Measurements from ENCODE around the gene TRAPPC3L. TPM values are rescaled to one million over a fixed set of nuclear protein-coding genes. Genes with fewer than 3 reads are reported as not detected.

The TRAPPC3L gene
- total and polyA plus RNA-seq, 12 donors: 0.10 to 0.57 (median 0.27) TPM; not detected in 4

DNA sequence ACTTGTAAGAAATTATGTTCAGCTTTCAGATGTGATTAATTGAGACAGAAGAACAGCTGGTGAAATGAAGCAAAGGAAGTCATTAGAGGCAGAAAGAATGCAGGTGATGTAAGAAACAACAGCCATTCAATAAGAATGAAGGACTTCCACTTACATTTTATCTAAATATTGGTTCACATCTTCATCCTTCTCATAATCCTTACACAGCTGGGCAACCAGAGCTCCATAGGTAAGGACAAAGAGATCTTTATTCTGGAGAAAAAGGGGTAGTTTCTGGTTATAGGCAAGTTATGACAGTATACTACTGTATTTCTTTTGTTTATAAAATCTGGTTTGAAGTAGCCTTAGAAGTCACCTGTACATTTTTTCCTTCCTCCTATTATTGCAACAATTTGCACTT is 2.3 kb downstream of the TRAPPC3L start:
- TF ChIP-seq, protein P1, sequence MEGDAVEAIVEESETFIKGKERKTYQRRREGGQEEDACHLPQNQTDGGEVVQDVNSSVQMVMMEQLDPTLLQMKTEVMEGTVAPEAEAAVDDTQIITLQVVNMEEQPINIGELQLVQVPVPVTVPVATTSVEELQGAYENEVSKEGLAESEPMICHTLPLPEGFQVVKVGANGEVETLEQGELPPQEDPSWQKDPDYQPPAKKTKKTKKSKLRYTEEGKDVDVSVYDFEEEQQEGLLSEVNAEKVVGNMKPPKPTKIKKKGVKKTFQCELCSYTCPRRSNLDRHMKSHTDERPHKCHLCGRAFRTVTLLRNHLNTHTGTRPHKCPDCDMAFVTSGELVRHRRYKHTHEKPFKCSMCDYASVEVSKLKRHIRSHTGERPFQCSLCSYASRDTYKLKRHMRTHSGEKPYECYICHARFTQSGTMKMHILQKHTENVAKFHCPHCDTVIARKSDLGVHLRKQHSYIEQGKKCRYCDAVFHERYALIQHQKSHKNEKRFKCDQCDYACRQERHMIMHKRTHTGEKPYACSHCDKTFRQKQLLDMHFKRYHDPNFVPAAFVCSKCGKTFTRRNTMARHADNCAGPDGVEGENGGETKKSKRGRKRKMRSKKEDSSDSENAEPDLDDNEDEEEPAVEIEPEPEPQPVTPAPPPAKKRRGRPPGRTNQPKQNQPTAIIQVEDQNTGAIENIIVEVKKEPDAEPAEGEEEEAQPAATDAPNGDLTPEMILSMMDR (IDR thresholded peaks at IDR 0.05): no peak
- TF ChIP-seq POLR2A (IDR thresholded peaks at IDR 0.05): no peak
- no peaks in the 10 kb centered on the region for H3K4me1 ChIP-seq (replicated peaks in 1 of 2)
- no peak for DNase-seq
- H3K9me3 ChIP-seq (replicated peaks in 1 of 3): no peaks in the 10 kb centered on the region
- intact Hi-C loops (cut with DNase I): no loop called here
- H3K27ac ChIP-seq: no peak overlapping the region
- peak overlapping the region in 1 of 4 donors; percentile 8 for H3K4me3 ChIP-seq
- H3K36me3 ChIP-seq (replicated peaks in 1 of 2): no peaks in the 10 kb centered on the region
- H3K27me3 ChIP-seq: peaks cover 16% of the 10 kb centered on the region

DNA sequence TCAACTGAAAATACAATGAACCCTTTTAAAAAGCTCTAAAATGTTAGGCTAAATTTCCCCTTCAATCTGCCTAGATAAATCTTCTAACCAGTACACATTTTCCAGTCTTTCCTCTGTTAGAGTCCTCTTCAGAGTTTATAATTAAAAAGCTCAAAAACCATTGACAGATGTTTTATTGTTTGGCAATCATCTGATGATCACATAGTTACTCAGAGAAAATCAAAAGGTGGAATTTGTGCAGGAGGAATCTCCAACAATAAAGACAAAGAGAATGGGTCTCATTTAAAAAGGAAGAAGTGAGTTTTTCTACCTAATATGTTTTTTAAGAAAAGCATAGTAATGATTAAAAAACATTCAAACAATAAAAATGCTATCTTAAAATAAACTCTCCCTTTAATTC is 3.1 kb downstream of the TRAPPC3L start:
- TF ChIP-seq, protein P1 (IDR thresholded peaks at IDR 0.05): no peak
- TF ChIP-seq POLR2A (IDR thresholded peaks at IDR 0.05): no peak
- peaks cover 16% of the 10 kb centered on the region for H3K27me3 ChIP-seq
- DNase-seq: no peak
- peak overlapping the region in 1 of 4 donors; percentile 8 for H3K4me3 ChIP-seq
- intact Hi-C loops (cut with DNase I): no loop called here
- no peaks in the 10 kb centered on the region for H3K9me3 ChIP-seq (replicated peaks in 1 of 3)
- no peaks in the 10 kb centered on the region for H3K4me1 ChIP-seq (replicated peaks in 1 of 2)
- H3K36me3 ChIP-seq (replicated peaks in 1 of 2): no peaks in the 10 kb centered on the region
- no peak overlapping the region for H3K27ac ChIP-seq

DNA sequence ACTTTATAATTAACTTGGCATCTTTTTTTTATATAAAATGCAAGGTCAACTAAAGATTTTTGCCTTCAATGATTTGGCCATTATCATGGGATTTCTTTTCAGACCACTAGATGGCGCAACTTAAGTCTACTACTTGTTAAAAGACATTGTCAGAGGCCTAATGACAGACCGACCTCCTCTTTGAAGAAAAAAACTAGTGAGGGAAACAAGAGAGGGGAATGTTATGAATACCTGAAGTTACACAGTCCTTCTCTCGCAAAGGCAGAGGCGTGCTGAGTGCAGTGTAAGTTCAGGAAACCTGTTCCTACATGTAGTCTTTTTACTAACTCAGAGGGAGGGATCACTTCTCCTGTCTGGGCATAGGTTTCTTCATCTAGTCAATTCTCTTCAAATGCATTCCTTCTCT is 9.3 kb downstream of the TRAPPC3L start:
- Histone ChIP-seq H3K9me3 (replicated peaks in 1 of 3) (no peaks in the 10 kb centered on the region), H3K36me3 (replicated peaks in 1 of 2) (no peaks in the 10 kb centered on the region), H3K27ac (no peak overlapping the region), H3K4me1 (replicated peaks in 1 of 2) (no peaks in the 10 kb centered on the region), H3K4me3 (no peak overlapping the region), H3K27me3 (peaks cover 4% of the 10 kb centered on the region)
- WGBS, 4 donors: 13 to 19% (median 16%) methylated on average over 4 of the region's 4 CpGs
- intact Hi-C loops (cut with DNase I): loop anchor here (10.0 kb wide), 1 partner anchor 261 kb away; the partner anchor contains the start of gene TSPYL1 (in 2 of the 2)
- peak in 5 of 7 donors; percentile 19 to 49 (median 28) for DNase-seq
- no peak for TF ChIP-seq POLR2A (IDR thresholded peaks at IDR 0.05)
- TF ChIP-seq, protein P1 (IDR thresholded peaks at IDR 0.05): peak; percentile 60 to 81 (median 69)

DNA sequence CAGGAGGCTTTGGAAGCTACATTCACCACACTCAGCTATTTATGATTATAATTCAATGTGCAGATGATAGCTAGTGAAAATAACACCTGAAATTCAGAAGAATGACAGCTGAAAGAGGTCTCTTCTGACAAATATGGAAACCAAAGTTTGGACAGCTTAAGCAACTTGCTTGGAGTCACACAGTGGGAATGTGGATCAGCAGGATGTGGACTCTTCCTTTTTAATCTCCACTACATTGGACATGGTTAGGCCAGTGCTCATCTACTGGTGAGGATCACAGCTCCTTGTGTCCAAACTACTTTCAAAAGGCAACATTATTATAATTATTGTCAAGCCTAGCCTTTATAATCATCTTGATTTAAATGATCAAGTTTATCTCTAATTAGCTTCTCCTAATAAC is 10.4 kb downstream of the TRAPPC3L start:
- Histone ChIP-seq H3K4me3 (no peak overlapping the region), H3K27ac (no peak overlapping the region), H3K27me3 (no peaks in the 10 kb centered on the region), H3K36me3 (replicated peaks in 1 of 2) (no peaks in the 10 kb centered on the region), H3K4me1 (replicated peaks in 1 of 2) (no peaks in the 10 kb centered on the region), H3K9me3 (replicated peaks in 1 of 3) (no peaks in the 10 kb centered on the region)
- intact Hi-C loops (cut with DNase I): loop anchor here (10.0 kb wide), 1 partner anchor 260 kb away; the partner anchor contains the start of gene TSPYL1 (in 2 of the 2)
- TF ChIP-seq, protein P1 (IDR thresholded peaks at IDR 0.05): no peak
- TF ChIP-seq POLR2A (IDR thresholded peaks at IDR 0.05): no peak
- no peak for DNase-seq
